Endothelial cell of umbilical vein (primary cell): Measurements from ENCODE around the gene UBC. TPM values are rescaled to one million over a fixed set of nuclear protein-coding genes. Genes with fewer than 3 reads are reported as not detected.

Source experiments
- BruUV-seq: library from RNA; stranded (reverse); fragments of 400-500 nt; replicated peaks from 2 replicates; lab custom pipeline; 2021; lab: Mats Ljungman, UMichigan
- CTCF ChIA-PET: fragments of 300-600, 350-600 bp; sonication (Branson Sonifier 250); formaldehyde crosslinking; loops from one replicate; lab custom pipeline; 2021; ENCODE audit warnings: antibody characterized with exemption, inconsistent platforms; lab: Charles Lee
- POLR2A ChIA-PET: fragments of 300-600, 350-600 bp; sonication (Branson Sonifier 250); formaldehyde crosslinking; loops from one replicate; lab custom pipeline; 2021; ENCODE audit warnings: antibody characterized with exemption, inconsistent platforms; lab: Charles Lee
- DNase-seq: peaks from one replicate; pipeline ENCODE4 v3.0.0-alpha.2; 2011; ENCODE audit warnings: low read depth, low spot score
- FAIRE-seq: peaks from 2 replicates; lab custom pipeline; 2011; peaks lifted over from hg19 to GRCh38; lab: Jason Lieb, UNC
- H2AFZ ChIP-seq: 2 replicates; pipeline ENCODE4 v1.6.0; 2012; ENCODE audit warnings: low read depth, low read length, control low read depth, inconsistent platforms
- H3K27ac ChIP-seq: 2 replicates; pipeline ENCODE4 v1.5.1; 2011; ENCODE audit warnings: low read depth, mild to moderate bottlenecking, control low read depth, low read length, moderate library complexity; ENCODE audit not compliant: insufficient read depth
- H3K27me3 ChIP-seq, 2 experiments: 2 replicates each; pipeline versions ENCODE4 v1.6.0 to v1.6.1; 2011; ENCODE audit warnings: low read length in 2 of 2, mixed read lengths in 1 of 2; ENCODE audit not compliant: control insufficient read depth in 2 of 2, insufficient read depth in 2 of 2
- H3K36me3 ChIP-seq, 2 experiments: 2 replicates in 1 of 2; 3 replicates in 1 of 2; pipeline ENCODE4 v1.5.1; 2011; ENCODE audit warnings: low read length in 2 of 2, mild to moderate bottlenecking in 1 of 2, moderate library complexity in 1 of 2; ENCODE audit not compliant: control insufficient read depth in 2 of 2, insufficient read depth in 2 of 2; ENCODE audit errors: extremely low read depth in 1 of 2
- H3K4me1 ChIP-seq: 3 replicates; pipeline ENCODE4 v1.5.1; 2011; ENCODE audit warnings: mild to moderate bottlenecking, low read length; ENCODE audit not compliant: control insufficient read depth, insufficient read depth; ENCODE audit errors: extremely low read depth
- H3K4me2 ChIP-seq: 2 replicates; pipeline ENCODE4 v1.6.1; 2011; ENCODE audit warnings: low read length, control low read depth, mixed read lengths; ENCODE audit not compliant: insufficient read depth
- H3K4me3 ChIP-seq, 3 experiments: fragments of 200-600 bp in 1 of 3; sonication (generic), shearing (Covaris generic) in 1 of 3; replicated peaks in 1 of 3; 2 replicates each; pipeline ENCODE4 v1.5.1; 2011 to 2016; ENCODE audit warnings: control low read depth in 3 of 3, low read length in 3 of 3, mild to moderate bottlenecking in 2 of 3, inconsistent platforms in 1 of 3, low read depth in 1 of 3, moderate library complexity in 1 of 3; ENCODE audit not compliant: insufficient read depth in 1 of 3
- H3K79me2 ChIP-seq: 2 replicates; pipeline ENCODE4 v1.6.0; 2012; ENCODE audit warnings: low read length, inconsistent platforms; ENCODE audit not compliant: control insufficient read depth, insufficient read depth
- H3K9ac ChIP-seq: replicated peaks from 2 replicates; pipeline ENCODE3; 2011; ENCODE audit warnings: low read length, control low read depth; ENCODE audit not compliant: insufficient read depth; ENCODE audit errors: extremely low read depth
- H3K9me1 ChIP-seq: replicated peaks from 3 replicates; pipeline ENCODE4 v1.6.0; 2011; ENCODE audit warnings: mild to moderate bottlenecking, low read length; ENCODE audit not compliant: control insufficient read depth, insufficient read depth; ENCODE audit errors: extremely low read depth
- H3K9me3 ChIP-seq: replicated peaks from 2 replicates; pipeline ENCODE4 v1.5.1; 2012; ENCODE audit warnings: low read length, inconsistent platforms; ENCODE audit not compliant: control insufficient read depth, insufficient read depth
- H4K20me1 ChIP-seq: replicated peaks from 2 replicates; pipeline ENCODE3; 2011; ENCODE audit warnings: mild to moderate bottlenecking, low read length; ENCODE audit not compliant: control insufficient read depth, insufficient read depth; ENCODE audit errors: extremely low read depth
- EZH2 ChIP-seq: IDR thresholded peaks from 2 replicates; pipeline ENCODE4 v1.6.1; 2012; ENCODE audit warnings: borderline replicate concordance, low read depth, mild to moderate bottlenecking, moderate library complexity, low read length, inconsistent platforms; ENCODE audit not compliant: severe bottlenecking
- FOS ChIP-seq: IDR thresholded peaks from 2 replicates; pipeline ENCODE4 v1.6.1; 2011; ENCODE audit warnings: mild to moderate bottlenecking, low read length, moderate library complexity, borderline replicate concordance; ENCODE audit not compliant: insufficient read depth
- GATA2 ChIP-seq: IDR thresholded peaks from 2 replicates; pipeline ENCODE4 v1.7.0; 2011; ENCODE audit warnings: low read depth, mild to moderate bottlenecking, moderate library complexity, mixed read lengths, low read length; ENCODE audit not compliant: insufficient read length, insufficient read depth
- JUN ChIP-seq: IDR thresholded peaks from 2 replicates; pipeline ENCODE4 v1.6.1; 2011; ENCODE audit warnings: borderline replicate concordance, low read depth; ENCODE audit not compliant: insufficient read length, insufficient read depth
- MYC ChIP-seq: IDR thresholded peaks from one replicate; pipeline ENCODE4 v1.6.1; 2011; ENCODE audit warnings: mild to moderate bottlenecking, low read depth, low read length
- POLR2A ChIP-seq: IDR thresholded peaks from 2 replicates; pipeline ENCODE4 v1.6.1; 2012; ENCODE audit warnings: low read depth, mild to moderate bottlenecking, control low read depth, low read length
- POLR2AphosphoS5 ChIP-seq: IDR thresholded peaks from 2 replicates; pipeline ENCODE4 v1.6.1; 2012; ENCODE audit warnings: low read depth, mild to moderate bottlenecking, control low read depth, low read length, moderate library complexity; ENCODE audit not compliant: insufficient read depth
- dilution Hi-C: fragments of 300-500 bp; cut with MboI; formaldehyde crosslinking; loops from one replicate; pipeline ENCODE4 v1.15.0; 2019; ENCODE audit warnings: low sequenced_read_pairs; ENCODE audit not compliant: extremely low pct_ligation_motif_present
- intact Hi-C: fragments of 100-400 bp; cut with micrococcal nuclease; formaldehyde crosslinking; loops from one replicate; pipeline ENCODE4 v1.10.0; 2022
- polyA plus RNA-seq, 4 experiments: library from polyadenylated mRNA; depleted of rRNA in 3 of 4; stranded (reverse) in 3 of 4; unstranded in 1 of 4; fragments of >200 nt; gene quantifications; 2 replicates each; pipeline versions ENCODE4 v1.2.1 to v1.2.3, GENCODE V29; 2011 to 2012; ENCODE audit warnings: missing spikeins in 1 of 4
- total RNA-seq: library from RNA; stranded (reverse); gene quantifications from 2 replicates; pipeline ENCODE4 v1.2.3, GENCODE V29; 2021
- TF ChIP-seq, protein P1 (sequence below), 2 donors: IDR thresholded peaks; 1 replicate in 1 of 2; 2 replicates in 1 of 2; pipeline ENCODE4 v1.5.1; 2011; ENCODE audit warnings: low read length in 2 of 2, mild to moderate bottlenecking in 2 of 2, moderate library complexity in 2 of 2, control low read depth in 1 of 2, inconsistent platforms in 1 of 2, low read depth in 1 of 2; ENCODE audit not compliant: insufficient read depth in 1 of 2; ENCODE audit errors: extremely low read depth in 1 of 2
- TF ChIP-seq, protein P2 (sequence below): IDR thresholded peaks from 2 replicates; pipeline ENCODE4 v1.6.1; 2011; ENCODE audit not compliant: insufficient read depth, insufficient read length

The UBC gene
- total and polyA plus RNA-seq, 2 donors (not counting 3 experiments of a cell fraction or from before 2014, with no cell fraction given): 875 to 1,305 TPM

DNA sequence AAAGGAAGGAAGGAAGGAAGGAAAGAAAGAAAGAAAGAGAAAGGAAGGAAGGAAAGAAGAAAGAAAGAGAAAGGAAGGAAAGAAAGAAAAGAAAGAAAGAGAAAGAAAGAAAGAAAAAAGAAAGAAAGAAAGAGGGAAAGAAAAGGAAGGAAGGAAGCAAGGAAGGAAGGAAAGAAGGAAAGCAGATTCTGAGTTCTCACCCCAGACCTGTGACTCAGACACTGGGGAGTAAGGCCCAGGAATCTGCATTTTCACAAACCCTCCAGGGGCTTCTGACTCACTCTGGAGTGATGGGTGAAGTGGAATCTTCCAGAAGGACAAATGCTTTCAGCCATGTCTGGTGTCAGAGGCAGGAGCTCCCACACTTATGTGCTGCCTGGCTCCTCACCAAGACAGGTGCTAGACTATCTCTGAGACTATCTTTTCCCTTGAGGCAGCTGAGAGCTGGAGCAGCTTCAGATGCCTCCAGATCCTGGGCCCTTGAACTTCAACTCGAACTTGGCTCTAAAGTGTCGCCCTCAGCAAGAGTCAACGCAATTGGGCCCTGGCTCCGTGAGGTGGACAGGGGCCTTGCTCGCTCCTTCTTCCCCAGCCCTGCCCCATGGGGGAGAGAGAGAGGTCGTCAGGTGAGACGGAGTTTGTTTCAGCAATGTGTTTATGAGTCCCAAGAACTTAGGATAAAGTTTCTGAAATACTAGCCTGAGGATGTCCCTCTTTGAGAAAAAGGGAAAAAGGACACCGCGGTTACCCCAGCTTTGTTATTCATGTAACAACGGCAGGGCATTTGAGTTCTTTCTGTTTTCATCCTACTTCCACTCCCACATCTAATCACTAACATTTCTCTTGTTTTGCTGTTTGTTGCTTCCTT lies 31.0 kb downstream of the UBC start:
- Histone ChIP-seq H3K9me3 (no peaks in the 10 kb centered on the region), H3K27me3 (no peaks in the 10 kb centered on the region), H3K79me2 (no peaks in the 10 kb centered on the region), H3K27ac (no peak overlapping the region), H3K36me3 (no peaks in the 10 kb centered on the region), H3K4me1 (peaks cover 9% of the 10 kb centered on the region), H3K4me3 (no peak overlapping the region), H4K20me1 (no peaks in the 10 kb centered on the region), H3K9me1 (no peaks in the 10 kb centered on the region), H3K4me2 (no peak overlapping the region), H2AFZ (no peak overlapping the region), H3K9ac (no peak overlapping the region)
- dilution Hi-C loops: no loop called here
- DNase-seq (no peak), FAIRE-seq (peak; percentile 61)
- ChIA-PET CTCF (interaction anchor here (1.3 kb wide), 1 partner anchor 23 kb away, joined by 3 read pairs; no protein-coding TSS in a partner anchor), POLR2A (no interaction called here)
- intact Hi-C loops: no loop called here
- BruUV-seq: no TSS peak
- TF ChIP-seq POLR2AphosphoS5 (no peak), MYC (no peak), POLR2A (no peak), EZH2 (no peak), GATA2 (no peak), FOS (no peak), JUN (no peak)
- TF ChIP-seq, protein P1, sequence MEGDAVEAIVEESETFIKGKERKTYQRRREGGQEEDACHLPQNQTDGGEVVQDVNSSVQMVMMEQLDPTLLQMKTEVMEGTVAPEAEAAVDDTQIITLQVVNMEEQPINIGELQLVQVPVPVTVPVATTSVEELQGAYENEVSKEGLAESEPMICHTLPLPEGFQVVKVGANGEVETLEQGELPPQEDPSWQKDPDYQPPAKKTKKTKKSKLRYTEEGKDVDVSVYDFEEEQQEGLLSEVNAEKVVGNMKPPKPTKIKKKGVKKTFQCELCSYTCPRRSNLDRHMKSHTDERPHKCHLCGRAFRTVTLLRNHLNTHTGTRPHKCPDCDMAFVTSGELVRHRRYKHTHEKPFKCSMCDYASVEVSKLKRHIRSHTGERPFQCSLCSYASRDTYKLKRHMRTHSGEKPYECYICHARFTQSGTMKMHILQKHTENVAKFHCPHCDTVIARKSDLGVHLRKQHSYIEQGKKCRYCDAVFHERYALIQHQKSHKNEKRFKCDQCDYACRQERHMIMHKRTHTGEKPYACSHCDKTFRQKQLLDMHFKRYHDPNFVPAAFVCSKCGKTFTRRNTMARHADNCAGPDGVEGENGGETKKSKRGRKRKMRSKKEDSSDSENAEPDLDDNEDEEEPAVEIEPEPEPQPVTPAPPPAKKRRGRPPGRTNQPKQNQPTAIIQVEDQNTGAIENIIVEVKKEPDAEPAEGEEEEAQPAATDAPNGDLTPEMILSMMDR (IDR thresholded peaks at IDR 0.05; ENCODE audit: extremely low read depth in 1 of 2, insufficient read depth in 1 of 2, low read depth in 1 of 2, low read length in 2 of 2): no peak
- TF ChIP-seq, protein P2, sequence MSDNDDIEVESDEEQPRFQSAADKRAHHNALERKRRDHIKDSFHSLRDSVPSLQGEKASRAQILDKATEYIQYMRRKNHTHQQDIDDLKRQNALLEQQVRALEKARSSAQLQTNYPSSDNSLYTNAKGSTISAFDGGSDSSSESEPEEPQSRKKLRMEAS: no peak
